Nephron (organoid): ENCODE data around the gene ARFGEF3.

Experiments used
- H3K27ac Mint-ChIP-seq, 3 experiments: 2 replicates each; pipeline ENCODE4 v1.8.0; 2020; ENCODE audit warnings: mixed read lengths in 3 of 3, mild to moderate bottlenecking in 2 of 3, moderate library complexity in 1 of 3
- H3K27me3 Mint-ChIP-seq: 2 replicates; pipeline ENCODE4 v1.8.0; 2021; ENCODE audit warnings: low read depth, mild to moderate bottlenecking, moderate library complexity, mixed read lengths
- H3K36me3 Mint-ChIP-seq: 2 replicates; pipeline ENCODE4 v1.8.0; 2020; ENCODE audit warnings: low read depth, mixed read lengths
- H3K4me1 Mint-ChIP-seq: 2 replicates; pipeline ENCODE4 v1.8.0; 2020; ENCODE audit warnings: mixed read lengths
- H3K4me3 Mint-ChIP-seq, 3 experiments: 2 replicates each; pipeline ENCODE4 v1.8.0; 2020; ENCODE audit warnings: mild to moderate bottlenecking in 3 of 3, mixed read lengths in 3 of 3, moderate library complexity in 2 of 3
- H3K9me3 Mint-ChIP-seq: 2 replicates; pipeline ENCODE4 v1.8.0; 2020; ENCODE audit warnings: mixed read lengths
- CTCF ChIP-seq, 3 experiments: fragments of 200-600 bp; sonication (generic); IDR thresholded peaks; one replicate each; pipeline ENCODE4 v1.5.0; 2021; ENCODE audit warnings: antibody characterized with exemption in 3 of 3; ENCODE audit not compliant: unreplicated experiment in 3 of 3

Gene ARFGEF3

DNA sequence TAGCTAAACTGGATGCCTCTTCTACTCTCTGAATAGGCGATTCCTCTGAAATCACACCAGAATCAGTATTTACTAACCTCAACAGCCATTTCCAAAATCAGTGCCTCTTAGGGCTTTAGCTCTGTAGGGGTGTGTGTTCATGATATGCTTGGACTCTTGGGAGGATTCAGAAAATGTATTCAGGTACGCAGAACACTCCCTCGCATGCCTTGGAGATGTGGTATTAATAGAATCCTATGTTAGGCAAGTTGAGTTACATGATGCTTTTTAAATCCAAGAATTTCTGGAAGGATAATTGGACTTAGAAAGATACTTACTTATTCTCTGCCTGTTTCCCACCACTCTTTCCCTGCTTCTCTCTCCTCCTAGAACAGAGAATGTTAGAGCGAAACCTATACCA lies 88.3 kb downstream of the ARFGEF3 start:
- no peak overlapping the region for H3K27ac Mint-ChIP-seq
- no peaks in the 10 kb centered on the region for H3K9me3 Mint-ChIP-seq
- no peak overlapping the region for H3K4me3 Mint-ChIP-seq
- H3K27me3 Mint-ChIP-seq, result no peaks in the 10 kb centered on the region
- no peak for TF ChIP-seq CTCF (IDR thresholded peaks at IDR 0.05; ENCODE audit: unreplicated experiment in 3 of 3)
- H3K4me1 Mint-ChIP-seq, result no peaks in the 10 kb centered on the region
- H3K36me3 Mint-ChIP-seq, result no peaks in the 10 kb centered on the region

GRCh38 chr6:138250513-138251247 lies 88.9 kb downstream of the ARFGEF3 start:
- TF ChIP-seq CTCF (IDR thresholded peaks at IDR 0.05; ENCODE audit: unreplicated experiment in 3 of 3), result no peak
- Mint-ChIP-seq H3K9me3 (no peaks in the 10 kb centered on the region), H3K27ac (no peak overlapping the region), H3K4me1 (no peaks in the 10 kb centered on the region), H3K27me3 (no peaks in the 10 kb centered on the region), H3K36me3 (no peaks in the 10 kb centered on the region), H3K4me3 (no peak overlapping the region)

DNA sequence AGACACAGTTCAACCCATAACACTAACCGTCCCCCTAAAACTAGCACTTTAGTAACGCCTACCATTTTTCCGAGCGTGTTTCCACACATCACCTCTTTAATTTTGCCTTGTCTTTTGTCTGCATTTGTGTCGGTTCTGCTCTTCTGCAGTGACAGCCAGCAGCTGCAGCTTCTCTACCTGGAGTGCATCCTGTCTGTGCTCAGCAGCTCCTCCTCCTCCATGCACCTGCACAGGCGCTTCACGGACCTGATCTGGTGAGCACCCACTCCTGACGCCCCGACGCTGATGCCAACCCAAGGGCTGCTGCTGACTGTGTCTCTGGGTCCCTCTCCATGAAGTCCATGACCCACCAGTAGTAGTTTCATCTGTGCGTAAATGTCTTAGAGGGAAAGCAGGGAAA lies 92.0 kb downstream of the ARFGEF3 start:
- Mint-ChIP-seq H3K4me1 (no peaks in the 10 kb centered on the region), H3K36me3 (no peaks in the 10 kb centered on the region), H3K9me3 (no peaks in the 10 kb centered on the region), H3K27me3 (no peaks in the 10 kb centered on the region), H3K4me3 (no peak overlapping the region), H3K27ac (no peak overlapping the region)
- TF ChIP-seq CTCF (IDR thresholded peaks at IDR 0.05; ENCODE audit: unreplicated experiment in 3 of 3), result no peak

GRCh38 chr6:138255443-138255842 lies 93.7 kb downstream of the ARFGEF3 start:
- Mint-ChIP-seq H3K27ac (no peak overlapping the region), H3K36me3 (no peaks in the 10 kb centered on the region), H3K9me3 (no peaks in the 10 kb centered on the region), H3K4me3 (no peak overlapping the region), H3K4me1 (no peaks in the 10 kb centered on the region), H3K27me3 (no peaks in the 10 kb centered on the region)
- no peak for TF ChIP-seq CTCF (IDR thresholded peaks at IDR 0.05; ENCODE audit: unreplicated experiment in 3 of 3)

- no peaks in the 10 kb centered on the region for H3K9me3 Mint-ChIP-seq
- no peaks in the 10 kb centered on the region for H3K27me3 Mint-ChIP-seq
- no peaks in the 10 kb centered on the region for H3K4me1 Mint-ChIP-seq
- no peak for TF ChIP-seq CTCF (IDR thresholded peaks at IDR 0.05; ENCODE audit: unreplicated experiment in 3 of 3)
- no peak overlapping the region for H3K4me3 Mint-ChIP-seq
- H3K36me3 Mint-ChIP-seq, result no peaks in the 10 kb centered on the region
- H3K27ac Mint-ChIP-seq, result no peak overlapping the region
These were observed 95.9 kb downstream of the ARFGEF3 start for GRCh38 chr6:138257638-138258040.

GRCh38 chr6:138258197-138258596 lies 96.5 kb downstream of the ARFGEF3 start:
- H3K27me3 Mint-ChIP-seq, result no peaks in the 10 kb centered on the region
- H3K36me3 Mint-ChIP-seq, result no peaks in the 10 kb centered on the region
- no peaks in the 10 kb centered on the region for H3K4me1 Mint-ChIP-seq
- no peak for TF ChIP-seq CTCF (IDR thresholded peaks at IDR 0.05; ENCODE audit: unreplicated experiment in 3 of 3)
- no peaks in the 10 kb centered on the region for H3K9me3 Mint-ChIP-seq
- H3K27ac Mint-ChIP-seq, result no peak overlapping the region
- H3K4me3 Mint-ChIP-seq, result no peak overlapping the region
